HK-2 (cell line): ENCODE results near the gene FFAR1.

Experiments
- DNase-seq: peaks from one replicate; pipeline ENCODE4 v3.0.0-alpha.2; 2018; ENCODE audit not compliant: unreplicated experiment

The FFAR1 gene

GRCh38 chr19:35392742-35393715 is 45.3 kb downstream of the FFAR1 start:
- DNase-seq = no peak

GRCh38 chr19:35395382-35396199 is 47.9 kb downstream of the FFAR1 start:
- no peak for DNase-seq

DNA sequence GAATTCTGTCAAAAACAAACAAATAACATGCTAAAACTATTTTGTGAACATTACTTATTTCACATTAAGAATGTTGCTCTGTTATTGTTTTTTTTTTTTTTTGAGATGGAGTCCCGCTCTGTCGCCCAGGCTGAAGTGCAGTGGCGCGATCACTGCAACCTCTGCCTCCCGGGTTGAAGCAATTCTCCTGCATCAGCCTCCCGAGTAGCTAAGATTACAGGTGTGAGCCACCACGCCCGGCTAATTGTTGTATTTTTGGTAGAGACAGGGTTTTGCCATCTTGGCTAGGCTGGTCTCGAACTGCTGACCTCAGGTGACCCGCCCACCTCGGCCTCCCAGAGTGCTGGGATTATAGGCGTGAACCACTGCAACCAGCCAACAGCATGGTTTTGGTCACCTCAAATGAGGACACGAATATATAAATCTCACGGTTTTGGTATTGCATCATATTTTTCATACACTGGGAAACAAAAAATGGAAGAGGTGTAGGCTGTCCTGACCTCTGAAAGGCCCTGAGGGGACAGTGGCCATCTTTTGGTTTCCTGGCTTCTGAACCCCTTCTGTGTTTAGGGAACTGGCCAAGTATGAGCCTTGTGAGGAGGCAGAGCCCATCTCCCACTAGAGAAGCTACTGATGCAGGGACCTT is 48.7 kb downstream of the FFAR1 start:
- DNase-seq = no peak

DNA sequence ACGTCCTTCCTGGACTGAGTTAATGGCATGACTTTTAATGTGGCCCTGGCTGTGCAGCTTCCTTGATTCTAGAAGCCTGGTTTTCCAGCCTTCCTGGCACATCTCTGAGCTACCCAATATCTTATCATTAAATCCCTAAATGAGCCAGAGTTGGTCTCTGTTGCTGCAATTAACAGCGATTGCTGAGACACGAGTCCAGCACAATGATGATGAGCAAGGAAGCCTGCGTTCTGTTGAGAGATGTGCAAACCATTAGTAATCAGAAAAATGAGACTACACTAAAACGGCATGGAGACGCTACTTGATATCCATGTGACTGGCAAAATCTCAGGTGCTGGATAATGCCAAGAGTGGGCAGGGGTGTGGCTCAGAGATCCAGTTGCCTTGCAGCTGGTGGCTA is 49.4 kb downstream of the FFAR1 start:
- DNase-seq = no peak
